HepG2 (cell line): ENCODE results near the gene CDH8. TPM values are rescaled to one million over a fixed set of nuclear protein-coding genes. Genes with fewer than 3 reads are reported as not detected.

Source experiments
- ATAC-seq: fragments of 200-7000 bp; cut with Tn5 transposase; 3 replicates; pipeline ENCODE4 v1.9.1; 2020; ENCODE audit warnings: mild to moderate bottlenecking, moderate library complexity
- BruUV-seq: library from RNA; stranded (reverse); fragments of 400-500 nt; replicated peaks from 2 replicates; lab custom pipeline; 2021; lab: Mats Ljungman, UMichigan
- CTCF ChIA-PET: fragments of 300-600 bp; formaldehyde crosslinking; extraction: SDS; loops from one replicate; lab custom pipeline; 2021; ENCODE audit warnings: low total read pairs, inconsistent platforms, low intra/inter-chr PET ratio; lab: Yijun Ruan, JAX
- POLR2A ChIA-PET: fragments of 350-600 bp; sonication (Branson Sonifier 250); formaldehyde crosslinking; loops from one replicate; lab custom pipeline; 2020; ENCODE audit warnings: antibody characterized with exemption, inconsistent platforms; lab: Yijun Ruan, JAX
- DNase-seq: peaks from one replicate; pipeline ENCODE4 v3.0.0-alpha.2; 2015; ENCODE audit warnings: low spot score
- FAIRE-seq: peaks from 3 replicates; lab custom pipeline; 2011; peaks lifted over from hg19 to GRCh38; lab: Jason Lieb, UNC
- H2AFZ ChIP-seq: one replicate; pipeline ENCODE4 v1.6.1; 2011; ENCODE audit warnings: low read length, inconsistent platforms
- H3K27ac ChIP-seq: fragments of 300-600 bp; 3 replicates; pipeline ENCODE4 v1.8.0; 2011; ENCODE audit warnings: mixed run types, mild to moderate bottlenecking, mixed read lengths, low read length, inconsistent platforms; ENCODE audit not compliant: insufficient read depth; ENCODE audit errors: extremely low read length
- H3K27me3 ChIP-seq, 2 experiments: fragments of 200-600 bp in 1 of 2; 2 replicates in 1 of 2; 3 replicates in 1 of 2; pipeline versions ENCODE4 v1.6.0 to v1.8.0; 2011; ENCODE audit warnings: low read length in 2 of 2, mild to moderate bottlenecking in 2 of 2, moderate library complexity in 2 of 2, inconsistent platforms in 1 of 2; ENCODE audit not compliant: insufficient read depth in 2 of 2, control insufficient read depth in 1 of 2
- H3K36me3 ChIP-seq, 2 experiments: fragments of 200-600 bp in 1 of 2; replicated peaks in 1 of 2; 2 replicates in 1 of 2; 3 replicates in 1 of 2; pipeline versions ENCODE4 v1.5.1 to v1.8.0; 2011; ENCODE audit warnings: low read length in 2 of 2, inconsistent platforms in 1 of 2; ENCODE audit not compliant: insufficient read depth in 2 of 2, control insufficient read depth in 1 of 2
- H3K4me1 ChIP-seq: 2 replicates; pipeline ENCODE4 v1.5.1; 2012; ENCODE audit warnings: low read length, inconsistent platforms; ENCODE audit not compliant: insufficient read depth
- H3K4me2 ChIP-seq: 2 replicates; pipeline ENCODE4 v1.6.0; 2011; ENCODE audit warnings: low read depth, low read length, inconsistent platforms
- H3K4me3 ChIP-seq, 3 experiments: fragments of 200-600 bp in 1 of 3; sonication (generic), shearing (Covaris generic) in 1 of 3; replicated peaks in 1 of 3; 2 replicates each; pipeline ENCODE4 v1.5.1; 2011 to 2016; ENCODE audit warnings: low read length in 3 of 3, inconsistent platforms in 2 of 3, low read depth in 2 of 3, mild to moderate bottlenecking in 2 of 3, control low read depth in 1 of 3, mixed read lengths in 1 of 3; ENCODE audit not compliant: insufficient read depth in 1 of 3
- H3K79me2 ChIP-seq: one replicate; pipeline ENCODE4 v1.6.1; 2011; ENCODE audit warnings: low read length, inconsistent platforms; ENCODE audit not compliant: insufficient read depth
- H3K9ac ChIP-seq: 2 replicates; pipeline ENCODE4 v1.6.0; 2011; ENCODE audit warnings: mild to moderate bottlenecking, low read depth, low read length, inconsistent platforms; ENCODE audit not compliant: insufficient read depth
- H3K9me3 ChIP-seq: 2 replicates; pipeline ENCODE4 v1.5.1; 2012; ENCODE audit warnings: mild to moderate bottlenecking, low read length
- H4K20me1 ChIP-seq: 2 replicates; pipeline ENCODE4 v1.6.0; 2011; ENCODE audit warnings: inconsistent platforms, mild to moderate bottlenecking, low read length, moderate library complexity; ENCODE audit not compliant: insufficient read depth
- ARNT ChIP-seq: fragments of 450-650 bp; IDR thresholded peaks from 2 replicates; pipeline ENCODE4 v1.6.1; 2017
- FOXO1 ChIP-seq: sonication (generic); formaldehyde crosslinking; IDR thresholded peaks from 2 replicates; pipeline ENCODE4 v1.4.0; 2020; ENCODE audit warnings: missing genetic modification reagents
- GATAD1 ChIP-seq: IDR thresholded peaks from 2 replicates; pipeline ENCODE4 v1.6.1; 2016; ENCODE audit warnings: missing genetic modification reagents, missing compliant biosample characterization
- GATAD2A ChIP-seq: IDR thresholded peaks from 2 replicates; pipeline ENCODE4 v1.6.1; 2016
- GPBP1L1 ChIP-seq: sonication (generic); formaldehyde crosslinking; IDR thresholded peaks from 2 replicates; pipeline ENCODE4 v1.5.0; 2020; ENCODE audit warnings: mild to moderate bottlenecking, missing genetic modification reagents
- KAT2B ChIP-seq: fragments of 150-350 bp; IDR thresholded peaks from 2 replicates; pipeline ENCODE4 v1.6.1; 2014; ENCODE audit warnings: low read depth, low read length, borderline replicate concordance
- MLLT10 ChIP-seq: sonication (generic); formaldehyde crosslinking; IDR thresholded peaks from 2 replicates; pipeline ENCODE4 v1.4.0; 2020; ENCODE audit warnings: missing genetic modification reagents
- SOX5 ChIP-seq: IDR thresholded peaks from 2 replicates; pipeline ENCODE4 v1.6.1; 2016; ENCODE audit warnings: borderline replicate concordance
- ZNF775 ChIP-seq: sonication (generic); formaldehyde crosslinking; IDR thresholded peaks from 2 replicates; pipeline ENCODE4 v1.4.0; 2020; ENCODE audit warnings: missing genetic modification reagents, mild to moderate bottlenecking, moderate library complexity, borderline replicate concordance
- WGBS: methylation state at CpG from one replicate; pipeline ENCODE4 v1.1.6; 2017; ENCODE audit warnings: low lambda C conversion rate; 5-methylcytosine and 5-hydroxymethylcytosine counted together
- in situ Hi-C: cut with HindIII; loops from 2 replicates; pipeline ENCODE4 v1.10.0; 2017; ENCODE audit warnings: low pct_unique_long_range_greater_than_20kb; ENCODE audit not compliant: extremely low pct_ligation_motif_present
- intact Hi-C: fragments of 100-400 bp; cut with micrococcal nuclease; formaldehyde crosslinking; loops from one replicate; pipeline ENCODE4 v1.10.0; 2022; ENCODE audit not compliant: unreplicated experiment
- polyA plus RNA-seq, 8 experiments: library from polyadenylated mRNA; depleted of rRNA in 3 of 8; stranded (reverse) in 7 of 8; unstranded in 1 of 8; fragments of >200 nt; fragmentation: Illumina TruSeq in 4 of 8; extraction: Trizol in 4 of 8; gene quantifications; 2 replicates each; pipeline versions ENCODE4 v1.2.1 to v1.2.3, GENCODE V29; 2011 to 2016; ENCODE audit warnings: low read depth in 4 of 8, missing spikeins in 1 of 8, mixed read lengths in 1 of 8; ENCODE audit not compliant: insufficient read depth in 1 of 8
- total RNA-seq, 5 experiments: library from RNA; depleted of rRNA; stranded (reverse); fragments of >200 nt; fragmentation: Illumina TruSeq; extraction: Trizol; gene quantifications; 2 replicates each; pipeline ENCODE4 v1.2.3, GENCODE V29; 2016; ENCODE audit warnings: low read depth in 1 of 5
- TF ChIP-seq, protein P1 (sequence below): sonication (generic); formaldehyde crosslinking; IDR thresholded peaks from 2 replicates; pipeline ENCODE4 v1.8.0; 2022; ENCODE audit warnings: missing genetic modification reagents, mild to moderate bottlenecking, inconsistent platforms, borderline replicate concordance

Gene CDH8
- total and polyA plus RNA-seq, 2 of the 13 experiments (the other 11 are each of a cell fraction or from before 2014, with no cell fraction given), result not detected

DNA sequence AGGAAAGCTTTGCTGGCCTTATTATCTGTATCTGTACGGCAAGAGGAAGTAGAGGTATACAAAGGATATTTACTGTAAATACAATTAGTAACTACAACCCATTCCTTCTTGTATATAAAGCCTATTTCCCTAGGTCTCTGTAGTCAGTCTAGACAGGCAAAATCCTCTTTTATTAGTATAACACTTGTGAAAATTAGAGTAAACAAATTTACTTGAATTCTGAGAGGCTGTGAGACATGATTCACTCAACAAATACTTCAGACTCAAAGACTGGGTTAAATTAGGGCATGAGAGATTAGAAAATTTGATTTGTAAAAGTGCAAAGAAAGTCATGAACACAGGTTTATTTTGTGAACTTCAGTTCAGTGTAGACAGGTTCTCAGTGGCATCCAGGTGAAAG lies 30.9 kb upstream of the CDH8 start:
- no peaks in the 10 kb centered on the region for H3K36me3 ChIP-seq
- H3K4me2 ChIP-seq, result no peak overlapping the region
- no peaks in the 10 kb centered on the region for H3K4me1 ChIP-seq
- in situ Hi-C loops, result no loop called here
- WGBS, result 2% methylated on average over 1 of the region's 1 CpG
- no peaks in the 10 kb centered on the region for H3K79me2 ChIP-seq
- H3K27ac ChIP-seq, result no peak overlapping the region
- ATAC-seq, result no peak
- no peak overlapping the region for H2AFZ ChIP-seq
- TF ChIP-seq GPBP1L1 (no peak), SOX5 (CRISPR knock-in tag) (no peak), FOXO1 (CRISPR knock-in tag) (no peak), ZNF775 (CRISPR knock-in tag) (no peak), ARNT (no peak), GATAD2A (CRISPR knock-in tag) (no peak), KAT2B (no peak), MLLT10 (CRISPR knock-in tag) (no peak), GATAD1 (CRISPR knock-in tag) (no peak)
- TF ChIP-seq, protein P1, sequence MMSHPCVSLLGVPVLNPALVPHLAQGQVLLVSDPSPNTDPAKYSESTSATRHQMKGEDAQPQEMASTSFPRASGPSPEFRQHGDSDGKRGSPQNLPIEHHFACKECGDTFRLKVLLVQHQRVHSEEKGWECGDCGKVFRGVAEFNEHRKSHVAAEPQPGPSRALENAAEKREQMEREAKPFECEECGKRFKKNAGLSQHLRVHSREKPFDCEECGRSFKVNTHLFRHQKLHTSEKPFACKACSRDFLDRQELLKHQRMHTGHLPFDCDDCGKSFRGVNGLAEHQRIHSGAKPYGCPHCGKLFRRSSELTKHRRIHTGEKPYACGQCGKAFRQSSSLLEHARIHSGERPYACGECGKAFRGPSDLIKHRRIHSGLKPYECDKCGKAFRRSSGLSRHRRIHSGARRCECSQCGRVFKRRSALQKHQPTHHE, result no peak
- no TSS peak for BruUV-seq
- intact Hi-C loops, result no loop called here
- POLR2A ChIA-PET, result no interaction called here
- DNase-seq, result no peak
- H3K9ac ChIP-seq, result no peak overlapping the region
- H3K9me3 ChIP-seq, result no peaks in the 10 kb centered on the region
- no peak for FAIRE-seq
- H3K4me3 ChIP-seq, result no peak overlapping the region
- H4K20me1 ChIP-seq, result no peaks in the 10 kb centered on the region
- CTCF ChIA-PET, result no interaction called here
- no peaks in the 10 kb centered on the region; a peak in 1 of 5 replicates for H3K27me3 ChIP-seq
